ENCODE measurements around the gene NDOR1.
A peak's percentile ranks its signal among the peaks of the same experiment; 100 is the strongest.

The NDOR1 gene

DNA sequence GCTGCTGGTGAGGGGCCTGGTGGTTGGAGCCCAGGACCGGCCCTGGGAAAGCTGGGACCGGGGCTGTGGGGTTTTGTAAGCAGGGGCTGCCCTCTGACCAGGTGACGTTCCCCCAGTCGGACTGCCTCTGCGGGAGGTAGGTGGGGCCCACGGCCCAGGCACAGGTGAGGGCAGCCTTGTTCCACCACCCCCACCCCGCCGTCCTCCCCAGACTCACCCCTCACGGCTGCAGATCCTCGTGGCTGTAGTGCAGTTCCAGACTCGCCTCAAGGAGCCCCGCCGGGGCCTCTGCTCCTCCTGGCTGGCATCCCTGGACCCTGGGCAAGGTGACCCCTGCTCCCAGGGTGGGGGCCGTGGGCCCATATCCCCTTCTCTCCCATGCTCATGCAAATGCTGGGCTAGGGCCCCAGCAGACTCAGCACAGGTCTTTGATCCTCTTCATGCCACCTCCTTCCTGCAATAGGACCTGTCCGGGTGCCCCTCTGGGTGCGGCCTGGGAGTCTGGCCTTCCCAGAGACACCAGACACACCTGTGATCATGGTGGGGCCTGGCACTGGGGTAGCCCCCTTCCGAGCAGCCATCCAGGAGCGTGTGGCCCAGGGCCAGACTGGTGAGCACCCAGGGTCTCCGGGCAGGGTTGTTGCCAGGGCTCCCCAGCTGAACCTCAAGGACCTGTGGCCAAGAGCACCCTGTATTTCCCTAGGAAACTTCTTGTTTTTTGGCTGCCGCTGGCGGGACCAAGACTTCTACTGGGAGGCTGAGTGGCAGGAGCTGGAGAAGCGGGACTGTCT lies 9.9 kb downstream of the NDOR1 start:
- TF ChIP-seq EZH2 (IDR thresholded peaks at IDR 0.05; ENCODE audit: borderline replicate concordance, low read length) = no peak
- TF ChIP-seq, protein P1, sequence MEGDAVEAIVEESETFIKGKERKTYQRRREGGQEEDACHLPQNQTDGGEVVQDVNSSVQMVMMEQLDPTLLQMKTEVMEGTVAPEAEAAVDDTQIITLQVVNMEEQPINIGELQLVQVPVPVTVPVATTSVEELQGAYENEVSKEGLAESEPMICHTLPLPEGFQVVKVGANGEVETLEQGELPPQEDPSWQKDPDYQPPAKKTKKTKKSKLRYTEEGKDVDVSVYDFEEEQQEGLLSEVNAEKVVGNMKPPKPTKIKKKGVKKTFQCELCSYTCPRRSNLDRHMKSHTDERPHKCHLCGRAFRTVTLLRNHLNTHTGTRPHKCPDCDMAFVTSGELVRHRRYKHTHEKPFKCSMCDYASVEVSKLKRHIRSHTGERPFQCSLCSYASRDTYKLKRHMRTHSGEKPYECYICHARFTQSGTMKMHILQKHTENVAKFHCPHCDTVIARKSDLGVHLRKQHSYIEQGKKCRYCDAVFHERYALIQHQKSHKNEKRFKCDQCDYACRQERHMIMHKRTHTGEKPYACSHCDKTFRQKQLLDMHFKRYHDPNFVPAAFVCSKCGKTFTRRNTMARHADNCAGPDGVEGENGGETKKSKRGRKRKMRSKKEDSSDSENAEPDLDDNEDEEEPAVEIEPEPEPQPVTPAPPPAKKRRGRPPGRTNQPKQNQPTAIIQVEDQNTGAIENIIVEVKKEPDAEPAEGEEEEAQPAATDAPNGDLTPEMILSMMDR (IDR thresholded peaks at IDR 0.05; ENCODE audit: low read length) = no peak
- Histone ChIP-seq H3K9me2 (ENCODE audit: low read depth, low read length) (no peaks in the 10 kb centered on the region), H2AFZ (ENCODE audit: low read length) (no peak overlapping the region), H3K27ac (ENCODE audit: low read depth, low read length, poor library complexity, severe bottlenecking) (no peak overlapping the region), H3K4me1 (ENCODE audit: insufficient read depth, low read length, severe bottlenecking) (peaks cover 20% of the 10 kb centered on the region), H3K4me2 (ENCODE audit: low read length) (no peak overlapping the region), H3K79me2 (ENCODE audit: insufficient read depth, low read length) (no peaks in the 10 kb centered on the region), H3K9ac (ENCODE audit: low read length) (no peak overlapping the region), H3K36me3 (ENCODE audit: insufficient read depth, low read length) (peaks cover 6% of the 10 kb centered on the region; the same call in 1 of the 2 replicates), H3F3A (ENCODE audit: insufficient read depth, low read length) (no peaks in the 10 kb centered on the region), H4K20me1 (ENCODE audit: insufficient read depth, low read length) (no peaks in the 10 kb centered on the region), H3K9me3 (ENCODE audit: low read length) (no peaks in the 10 kb centered on the region), H3K27me3 (ENCODE audit: insufficient read depth, low read length) (no peaks in the 10 kb centered on the region), H3K4me3 (ENCODE audit: low read depth, low read length, poor library complexity, severe bottlenecking) (no peak overlapping the region)

- H3K9me3 ChIP-seq (ENCODE audit: low read length) = no peaks in the 10 kb centered on the region
- H2AFZ ChIP-seq (ENCODE audit: low read length) = no peak overlapping the region
- H3K9me2 ChIP-seq (ENCODE audit: low read depth, low read length) = no peaks in the 10 kb centered on the region
- TF ChIP-seq, protein P1 (IDR thresholded peaks at IDR 0.05; ENCODE audit: low read length) = no peak
- no peak for TF ChIP-seq EZH2 (IDR thresholded peaks at IDR 0.05; ENCODE audit: borderline replicate concordance, low read length)
- no peaks in the 10 kb centered on the region for H4K20me1 ChIP-seq (ENCODE audit: insufficient read depth, low read length)
- H3K27ac ChIP-seq (ENCODE audit: low read depth, low read length, poor library complexity, severe bottlenecking) = no peak overlapping the region
- H3K79me2 ChIP-seq (ENCODE audit: insufficient read depth, low read length) = no peaks in the 10 kb centered on the region
- H3K4me2 ChIP-seq (ENCODE audit: low read length) = no peak overlapping the region
- H3K27me3 ChIP-seq (ENCODE audit: insufficient read depth, low read length) = no peaks in the 10 kb centered on the region
- no peaks in the 10 kb centered on the region for H3F3A ChIP-seq (ENCODE audit: insufficient read depth, low read length)
- peaks cover 6% of the 10 kb centered on the region; the same call in 1 of the 2 replicates for H3K36me3 ChIP-seq (ENCODE audit: insufficient read depth, low read length)
- H3K4me3 ChIP-seq (ENCODE audit: low read depth, low read length, poor library complexity, severe bottlenecking) = no peak overlapping the region
- H3K4me1 ChIP-seq (ENCODE audit: insufficient read depth, low read length, severe bottlenecking) = peaks cover 20% of the 10 kb centered on the region
- H3K9ac ChIP-seq (ENCODE audit: low read length) = no peak overlapping the region; the same call in 1 of the 2 replicates
Observed at GRCh38 chr9:137216188-137216965, 10.9 kb downstream of the NDOR1 start.

- Histone ChIP-seq H3K9me3 (ENCODE audit: low read length) (no peaks in the 10 kb centered on the region), H3K4me2 (ENCODE audit: low read length) (peak overlapping the region; percentile 54; the same call in 1 of the 2 replicates), H3K9me2 (ENCODE audit: low read depth, low read length) (no peaks in the 10 kb centered on the region), H4K20me1 (ENCODE audit: insufficient read depth, low read length) (no peaks in the 10 kb centered on the region), H2AFZ (ENCODE audit: low read length) (no peak overlapping the region), H3K9ac (ENCODE audit: low read length) (no peak overlapping the region; the same call in 1 of the 2 replicates), H3K79me2 (ENCODE audit: insufficient read depth, low read length) (no peaks in the 10 kb centered on the region), H3K4me1 (ENCODE audit: insufficient read depth, low read length, severe bottlenecking) (peaks cover 23% of the 10 kb centered on the region), H3K4me3 (ENCODE audit: low read depth, low read length, poor library complexity, severe bottlenecking) (no peak overlapping the region), H3K36me3 (ENCODE audit: insufficient read depth, low read length) (peaks cover 6% of the 10 kb centered on the region; the same call in 1 of the 2 replicates), H3F3A (ENCODE audit: insufficient read depth, low read length) (no peaks in the 10 kb centered on the region), H3K27me3 (ENCODE audit: insufficient read depth, low read length) (no peaks in the 10 kb centered on the region), H3K27ac (ENCODE audit: low read depth, low read length, poor library complexity, severe bottlenecking) (no peak overlapping the region)
- TF ChIP-seq EZH2 (IDR thresholded peaks at IDR 0.05; ENCODE audit: borderline replicate concordance, low read length) = no peak
- TF ChIP-seq, protein P1 (IDR thresholded peaks at IDR 0.05; ENCODE audit: low read length) = no peak
Observed at GRCh38 chr9:137217276-137218211, 12.0 kb downstream of the NDOR1 start.

Measured in OCI-LY1 (cell line).